LoVo (cell line): Measurements from ENCODE around the gene BMPR1B.
A peak's percentile ranks its signal among the peaks of the same experiment; 100 is the strongest.
"Not testable (repeated sequence)": the region's sequence is repeated elsewhere in the genome, so short reads cannot be mapped to it uniquely, and the experiment has no call there.

Source experiments
- DNase-seq: peaks from one replicate; pipeline ENCODE4 v3.0.0-alpha.2; 2016; ENCODE audit warnings: low spot score

Gene BMPR1B

DNA sequence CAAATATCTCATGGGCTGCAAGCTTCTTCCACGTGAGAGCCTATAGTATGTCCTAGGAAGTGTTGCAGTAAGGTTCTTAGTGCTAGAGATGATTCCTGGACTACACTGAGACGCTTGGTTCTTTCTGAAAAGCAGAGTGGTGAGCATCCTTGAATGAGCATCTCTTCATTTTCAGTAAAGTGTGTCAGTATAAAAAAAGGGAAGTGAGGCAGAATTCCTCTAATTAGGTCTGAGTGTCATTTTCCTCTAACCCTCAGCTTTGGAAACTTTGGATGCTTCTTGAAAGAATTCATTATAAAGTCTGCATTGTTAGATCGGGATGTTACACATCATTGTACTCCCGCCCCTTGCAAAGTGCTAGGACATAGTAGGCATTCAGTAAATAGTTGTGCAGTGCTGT is 5.2 kb downstream of the BMPR1B start:
- no peak for DNase-seq

DNA sequence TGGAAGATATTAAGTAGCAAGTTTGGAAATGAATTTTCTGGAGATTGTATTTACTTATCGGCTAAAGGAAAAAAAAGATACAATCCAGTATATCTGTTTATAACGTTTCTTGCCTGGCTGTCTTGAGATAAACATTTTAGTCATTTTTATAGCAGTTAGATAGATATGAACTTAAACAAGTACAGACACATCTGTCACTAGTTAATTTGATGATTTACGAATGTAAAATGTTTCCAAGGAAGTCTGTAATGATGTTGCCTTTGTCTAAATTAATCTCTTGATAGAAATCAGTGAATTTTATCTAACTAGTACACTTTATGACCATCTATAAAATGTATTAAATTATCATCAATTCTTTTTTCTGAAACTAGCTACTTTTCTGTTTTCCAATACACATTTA is 5.7 kb downstream of the BMPR1B start:
- no peak for DNase-seq

DNA sequence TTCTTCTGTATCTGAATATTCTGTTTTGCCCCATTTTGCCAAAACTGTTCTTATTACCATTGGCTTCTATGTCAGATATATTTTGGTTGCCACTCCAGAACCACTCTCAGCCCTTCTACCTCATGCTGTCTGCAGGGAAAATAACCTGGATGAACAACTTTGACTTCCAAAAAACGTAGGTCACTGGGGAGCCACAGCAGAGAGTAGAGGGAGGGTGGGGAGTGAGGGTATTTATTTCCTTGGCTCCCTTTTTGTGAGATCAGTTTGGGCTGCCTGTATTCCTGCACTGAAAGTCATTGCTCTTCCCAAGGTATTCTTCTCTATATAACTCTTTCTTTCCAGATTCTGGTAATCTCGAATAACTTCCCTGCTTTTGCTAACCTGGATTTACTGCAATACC is 6.3 kb downstream of the BMPR1B start:
- no peak for DNase-seq

DNA sequence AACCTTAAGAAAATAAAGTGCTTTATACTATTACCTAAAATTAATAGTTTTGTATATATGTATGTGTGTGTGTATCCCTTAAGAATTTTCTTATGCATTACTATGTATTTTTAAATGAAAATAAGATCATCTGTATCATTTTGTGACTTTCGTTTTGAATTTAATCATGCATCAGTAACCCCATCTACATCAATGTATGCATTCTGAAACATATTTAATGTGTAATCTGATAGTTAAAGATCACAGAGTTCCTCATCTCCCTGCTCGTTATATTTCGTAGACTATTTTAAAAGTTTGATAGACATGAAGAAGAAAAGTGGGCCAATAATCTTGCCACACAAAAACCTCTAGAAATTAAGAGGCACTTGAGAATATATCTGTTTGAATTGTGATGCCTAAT is 7.4 kb downstream of the BMPR1B start:
- no peak for DNase-seq

DNA sequence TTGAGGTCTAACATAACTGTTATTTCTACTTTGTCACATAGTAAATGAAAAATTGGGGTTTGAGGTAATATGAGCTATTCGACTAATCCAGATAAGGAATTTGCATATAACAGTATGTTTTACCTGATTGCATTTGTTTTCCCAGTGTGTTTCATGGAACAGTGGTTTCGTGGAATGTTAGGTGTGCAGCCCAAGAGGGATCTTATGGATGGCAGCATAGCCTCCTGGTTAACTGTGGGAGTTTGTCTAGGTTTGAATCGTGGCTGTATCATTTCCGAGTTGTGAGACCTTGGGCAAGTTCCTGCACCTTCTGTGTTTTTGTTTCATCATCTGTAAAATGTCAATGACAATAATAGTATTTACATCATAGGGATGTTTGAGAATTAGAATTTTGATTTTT is 7.9 kb downstream of the BMPR1B start:
- DNase-seq: no peak

DNA sequence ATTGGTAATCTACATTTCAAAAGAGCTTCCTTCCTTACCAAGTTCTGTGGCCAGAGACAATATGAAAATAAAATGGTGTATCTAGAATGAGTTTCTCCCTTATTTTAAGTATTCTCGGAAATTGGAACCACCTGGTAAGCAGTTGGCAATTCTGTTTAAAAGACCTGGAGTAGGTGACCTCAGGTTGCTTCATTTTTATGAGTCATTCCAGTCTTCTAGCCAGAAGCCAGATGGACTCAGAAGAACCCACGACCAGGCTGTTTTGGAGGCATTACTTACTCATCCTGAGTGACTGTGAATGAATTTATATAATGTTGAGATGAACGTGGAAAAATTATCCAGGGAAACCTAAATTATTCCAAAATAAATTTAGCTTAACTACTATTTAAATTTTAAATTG is 9.1 kb downstream of the BMPR1B start:
- peak; percentile 39 for DNase-seq

DNA sequence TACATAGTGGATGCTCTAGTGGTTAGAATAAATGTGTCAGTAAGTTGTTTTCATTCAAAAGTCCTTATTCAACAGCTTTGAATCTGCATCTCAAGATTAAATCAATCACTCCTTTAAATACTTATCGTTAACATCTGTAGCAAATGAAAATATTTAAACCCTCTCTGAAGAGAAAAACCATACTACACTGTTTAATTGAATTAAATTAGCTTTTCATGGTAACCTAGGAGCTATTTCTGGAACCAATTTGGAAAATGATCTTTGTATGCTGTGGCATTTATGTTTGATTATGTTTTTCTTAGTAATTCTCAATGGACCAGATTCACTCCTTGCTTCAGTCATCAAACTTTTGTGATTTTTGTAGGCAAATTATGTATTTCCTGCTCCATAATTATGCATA is 9.7 kb downstream of the BMPR1B start:
- no peak for DNase-seq

DNA sequence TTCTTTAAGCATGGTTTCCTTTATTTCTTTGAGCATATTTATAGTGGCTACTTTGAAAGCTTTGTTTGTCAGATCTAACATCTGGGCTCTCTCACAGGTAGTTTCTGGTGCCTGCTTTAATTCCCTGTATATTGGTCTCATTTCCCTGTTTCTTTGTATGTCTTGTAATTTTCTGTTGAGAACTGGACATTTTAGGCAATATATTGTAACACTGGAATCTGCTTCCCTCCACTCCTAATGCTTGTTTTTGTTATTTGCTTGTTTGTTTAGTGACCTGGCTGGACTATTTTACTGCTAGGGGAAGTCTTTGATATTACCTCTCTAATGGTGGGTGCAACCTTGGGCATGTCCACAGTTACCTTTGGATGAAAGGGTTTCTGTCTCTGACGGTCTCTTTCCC is 25.0 kb downstream of the BMPR1B start:
- DNase-seq: no peak

DNA sequence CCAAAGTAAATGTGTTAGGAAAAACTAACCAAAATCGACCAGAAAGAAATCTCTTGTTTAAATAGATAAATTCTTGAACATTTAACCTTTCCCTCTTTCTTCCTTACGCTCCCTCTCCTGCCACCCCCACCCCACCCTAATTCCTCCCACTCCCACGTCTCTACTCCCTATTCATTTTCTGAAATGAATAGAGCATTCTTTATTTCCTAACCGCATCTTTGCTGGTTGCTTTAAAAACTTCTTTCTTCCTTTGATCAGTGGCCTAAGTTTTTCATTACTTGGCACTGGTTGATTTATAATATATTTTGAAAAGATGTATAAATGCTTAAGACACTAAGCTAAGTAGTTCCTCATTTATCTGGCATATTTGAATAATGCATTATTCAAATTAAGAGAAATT is 33.9 kb downstream of the BMPR1B start:
- no peak for DNase-seq

DNA sequence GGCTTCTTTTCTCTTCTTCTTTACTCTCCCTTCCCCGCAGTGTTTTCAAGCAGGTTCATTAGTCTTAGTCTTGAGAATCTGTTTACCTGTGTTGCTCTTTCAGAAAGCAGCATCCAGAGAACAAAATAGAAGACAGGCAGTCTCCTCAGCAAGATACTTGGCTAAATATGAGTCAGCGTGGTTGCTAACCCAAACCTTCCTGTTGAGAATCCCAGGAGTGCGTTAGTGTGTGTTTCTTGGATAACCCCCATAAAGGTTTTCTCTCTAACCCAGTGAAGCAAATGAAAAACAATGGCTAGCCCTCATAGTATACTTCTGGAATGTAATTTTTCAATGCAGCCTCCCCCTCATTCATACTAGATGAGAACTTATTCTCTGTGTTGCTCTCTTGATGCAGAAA is 41.1 kb downstream of the BMPR1B start:
- DNase-seq: no peak

DNA sequence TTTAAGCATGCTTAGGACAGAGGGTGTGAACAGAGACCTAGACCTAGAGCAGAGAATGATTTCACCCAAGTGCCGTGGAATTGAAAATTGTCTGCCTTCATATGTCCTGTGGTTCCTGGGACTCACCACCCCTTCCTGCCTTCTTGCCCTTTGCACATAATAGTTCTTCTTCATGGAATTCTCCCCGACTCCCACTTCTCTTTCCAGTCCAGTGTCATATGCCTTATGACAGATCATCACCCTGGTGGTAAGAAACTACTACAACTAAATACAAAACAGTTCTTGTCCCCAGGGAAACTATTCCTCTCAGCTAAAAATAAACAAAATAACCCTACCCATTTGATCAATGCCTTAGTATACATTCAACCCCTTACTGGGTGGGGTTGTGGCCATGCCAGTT is 43.3 kb downstream of the BMPR1B start:
- no peak for DNase-seq

DNA sequence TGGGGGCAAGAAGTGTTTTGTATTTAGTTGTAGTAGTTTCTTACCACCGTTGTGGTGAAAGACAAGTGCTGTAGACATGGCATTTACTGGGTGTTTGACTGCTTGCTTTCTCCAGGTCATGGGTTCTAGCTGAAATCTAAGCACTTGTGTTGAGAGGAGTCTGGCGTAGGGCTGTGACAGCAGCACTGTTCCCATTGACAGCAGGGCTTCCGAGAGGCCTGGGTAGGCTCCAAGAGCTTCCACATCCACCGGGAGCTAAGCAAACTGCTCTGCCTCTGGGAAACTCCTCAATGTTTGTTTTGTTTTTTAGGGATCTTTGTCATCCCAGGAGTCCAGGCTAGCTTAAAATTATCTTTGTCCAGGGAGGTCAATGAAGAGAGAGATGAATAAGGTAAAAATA is 44.3 kb downstream of the BMPR1B start:
- DNase-seq: no peak

DNA sequence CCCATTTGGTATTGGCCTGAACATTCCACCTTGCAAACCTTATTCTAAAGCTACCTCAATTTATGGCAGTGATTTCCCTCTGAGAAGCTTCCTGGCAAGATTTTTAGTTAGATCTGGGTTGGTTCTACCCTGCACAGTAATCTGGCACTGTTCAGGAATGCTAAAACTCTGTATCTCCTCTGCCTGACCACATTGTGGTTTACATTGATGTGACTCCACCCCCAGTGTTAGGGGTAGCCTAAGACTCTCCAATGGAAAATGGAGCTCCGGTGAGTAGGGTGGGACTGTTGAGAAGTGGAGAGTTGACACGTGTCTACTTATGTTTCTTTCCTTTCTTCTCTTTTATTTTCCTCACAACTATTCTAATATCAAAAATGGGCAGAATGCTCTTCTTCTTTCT is 45.4 kb downstream of the BMPR1B start:
- DNase-seq: no peak

DNA sequence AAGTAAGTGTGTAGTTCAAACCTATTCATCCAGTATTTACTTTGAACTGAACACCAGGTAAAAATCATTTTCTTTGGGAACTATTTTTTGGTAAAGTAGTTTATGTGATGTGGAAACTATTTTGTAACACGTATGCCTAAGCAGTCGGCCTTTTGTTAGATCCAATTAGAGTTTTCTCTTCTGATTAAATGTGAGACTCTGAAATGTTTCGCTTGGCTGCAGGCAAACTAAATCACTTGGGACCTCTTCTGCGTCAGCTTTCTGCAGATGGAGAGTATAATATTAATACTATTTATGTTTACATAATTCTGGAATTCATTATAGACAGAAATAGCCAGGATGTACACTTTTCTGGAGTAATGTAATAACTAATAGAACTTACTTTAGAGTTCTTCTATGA is 46.9 kb downstream of the BMPR1B start:
- DNase-seq: no peak

DNA sequence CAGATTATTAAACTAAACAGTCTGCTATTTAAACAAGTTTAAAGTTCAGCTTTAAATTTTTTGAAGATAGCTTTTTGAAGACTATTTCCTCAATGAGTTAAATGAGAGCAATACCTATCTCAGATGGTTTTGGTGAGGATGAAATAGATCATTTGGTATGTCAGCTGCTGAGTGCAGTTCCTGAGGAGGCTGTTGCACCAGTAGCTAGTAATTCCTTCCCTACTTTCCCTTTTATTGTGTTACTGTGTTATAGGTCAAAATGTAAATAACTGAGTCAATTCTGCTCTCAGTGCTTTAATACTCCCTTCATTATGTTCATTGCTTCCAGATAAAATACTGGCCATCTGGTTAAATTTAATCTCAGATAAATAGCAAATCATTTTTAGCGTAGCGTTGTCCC is 48.6 kb downstream of the BMPR1B start:
- DNase-seq: no peak

DNA sequence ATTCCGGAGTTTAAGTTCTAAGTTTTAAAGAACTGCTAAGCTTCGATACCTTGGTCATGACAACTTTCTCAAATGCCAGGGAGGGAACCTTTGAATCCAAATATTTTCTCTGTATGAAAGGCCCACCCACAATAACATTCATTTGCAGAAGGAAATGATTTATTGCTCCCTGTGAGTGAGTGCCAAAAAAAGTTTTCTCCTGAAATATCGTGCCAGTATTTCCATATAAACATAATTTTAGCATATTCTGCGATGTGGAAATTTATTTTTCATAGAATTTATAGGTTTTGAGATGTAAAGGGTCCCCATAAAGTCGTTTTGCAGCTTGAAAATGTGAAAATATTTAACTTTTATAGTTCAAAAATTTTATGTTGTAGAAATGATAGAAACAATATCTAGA is 53.9 kb downstream of the BMPR1B start:
- no peak for DNase-seq

DNA sequence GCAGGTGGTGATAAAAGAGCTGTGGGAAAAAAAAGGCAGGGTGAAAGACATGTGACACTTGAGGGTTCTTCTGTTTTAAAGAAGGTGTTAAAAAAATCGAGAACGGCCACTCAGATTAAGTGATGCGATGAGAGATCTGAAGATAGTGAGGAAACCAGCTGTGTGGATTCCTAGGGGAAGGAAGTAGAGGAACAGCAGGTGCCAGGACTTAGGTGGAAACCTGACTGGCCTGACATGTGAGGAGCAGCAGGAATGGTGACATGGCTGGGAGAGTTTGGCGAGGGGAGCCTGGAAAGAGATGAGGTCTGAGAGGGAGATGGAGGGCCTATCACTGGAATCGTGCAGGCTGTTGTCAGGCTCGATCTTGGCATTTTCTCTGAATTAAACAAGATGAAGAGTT is 55.5 kb downstream of the BMPR1B start:
- DNase-seq: no peak

DNA sequence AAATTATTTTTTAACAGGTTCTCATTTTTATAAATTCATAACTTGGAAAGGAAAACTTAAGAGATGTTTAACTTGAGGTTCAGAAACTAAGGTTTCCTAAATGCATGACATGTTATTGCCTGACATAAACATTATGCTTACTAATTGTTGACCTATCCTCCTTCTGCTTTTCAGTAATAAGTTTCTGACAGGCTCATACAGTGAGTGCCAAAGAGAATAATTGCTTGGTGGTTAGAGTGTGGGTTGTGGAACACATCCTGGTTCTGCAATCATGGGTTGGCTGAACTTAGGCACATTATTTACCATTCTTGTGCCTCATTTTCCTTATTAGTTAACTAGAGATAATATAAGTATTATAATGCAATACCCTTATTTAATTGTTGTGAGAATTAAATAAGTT is 56.5 kb downstream of the BMPR1B start:
- no peak for DNase-seq

DNA sequence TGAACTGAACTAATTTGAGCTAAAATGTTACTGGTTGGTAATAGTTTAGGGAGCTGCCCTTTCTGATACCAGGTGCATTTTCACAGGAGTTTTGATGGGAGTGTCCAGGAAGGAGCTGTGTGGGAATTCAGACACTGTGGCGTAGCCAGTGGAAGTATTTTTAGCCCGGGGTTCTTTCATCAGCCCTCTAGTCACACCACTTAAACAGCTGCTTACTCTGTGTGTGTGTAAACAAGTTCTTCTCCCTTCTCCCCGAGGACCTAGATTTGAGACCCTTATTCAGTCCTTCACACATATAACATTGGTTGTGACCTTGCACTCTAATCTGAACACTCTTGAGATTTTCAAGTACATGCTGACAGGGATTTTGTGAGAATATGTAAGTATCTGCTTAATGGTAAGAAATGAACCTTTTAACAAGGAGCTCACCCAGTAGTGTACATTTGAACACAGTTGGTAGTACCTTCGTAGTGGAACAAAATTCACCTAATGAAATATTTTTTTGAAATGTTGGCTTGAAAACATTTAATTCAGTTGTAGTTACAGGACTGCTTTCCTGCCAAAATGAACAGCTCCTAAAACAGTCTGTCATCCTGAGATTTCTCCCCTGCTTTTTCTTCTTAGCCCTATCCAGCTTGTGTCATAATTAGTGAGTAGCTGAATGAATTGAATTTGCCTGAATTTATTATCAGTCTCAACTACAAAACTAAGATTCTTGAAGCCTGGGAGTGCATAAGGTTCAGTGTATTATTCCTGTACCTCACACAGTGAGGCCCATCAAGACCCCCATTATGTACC is 61.8 kb downstream of the BMPR1B start:
- no peak for DNase-seq

DNA sequence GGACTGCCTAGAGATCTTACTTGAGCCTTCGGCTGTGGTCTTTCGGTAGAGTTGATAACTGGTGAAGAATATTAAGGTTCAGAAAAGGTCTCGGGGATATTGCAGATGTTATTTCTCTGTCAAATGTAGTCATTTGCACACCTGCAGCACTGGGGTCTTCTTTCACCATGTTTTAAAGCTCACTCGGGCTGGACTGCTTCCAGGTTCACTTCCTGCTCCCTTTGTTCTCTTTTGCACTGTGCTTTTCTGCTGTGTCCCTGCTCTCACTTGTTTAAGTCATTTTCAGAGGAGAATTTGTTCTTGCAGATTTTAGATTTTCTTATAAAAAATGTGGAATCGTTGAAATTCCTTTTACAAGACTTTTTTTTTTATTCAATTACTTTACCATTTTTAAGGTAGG is 68.5 kb downstream of the BMPR1B start:
- DNase-seq: no peak

DNA sequence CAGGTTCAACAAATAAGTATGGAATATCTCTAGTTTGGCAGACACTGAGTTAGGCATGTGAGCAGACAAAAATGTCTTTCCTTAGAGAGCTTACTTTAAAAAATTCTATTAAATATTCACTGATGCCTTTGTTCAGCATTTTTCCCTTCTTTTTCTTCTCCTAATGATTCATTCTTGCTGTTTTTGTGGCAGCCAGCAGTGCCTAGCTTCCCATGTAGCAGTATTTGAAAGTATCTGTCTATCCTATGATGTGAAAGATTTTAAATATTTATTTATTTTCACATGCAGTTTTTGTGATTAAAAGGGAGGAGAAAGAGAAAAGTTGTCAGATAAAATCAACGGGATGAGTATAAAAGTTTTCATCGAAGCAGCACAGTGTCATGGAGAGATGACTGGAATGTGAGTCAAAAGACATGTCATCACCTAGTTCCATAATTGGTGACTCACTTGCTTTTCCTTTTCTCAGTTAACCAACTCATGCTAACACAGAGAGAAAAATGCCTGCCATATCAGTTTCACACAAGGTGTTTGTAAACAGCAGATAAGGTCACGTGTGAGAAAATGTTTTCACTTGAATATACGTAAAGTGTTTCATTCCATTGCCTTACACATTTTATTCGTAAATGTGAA is 69.8 kb downstream of the BMPR1B start:
- peak; percentile 66 for DNase-seq

DNA sequence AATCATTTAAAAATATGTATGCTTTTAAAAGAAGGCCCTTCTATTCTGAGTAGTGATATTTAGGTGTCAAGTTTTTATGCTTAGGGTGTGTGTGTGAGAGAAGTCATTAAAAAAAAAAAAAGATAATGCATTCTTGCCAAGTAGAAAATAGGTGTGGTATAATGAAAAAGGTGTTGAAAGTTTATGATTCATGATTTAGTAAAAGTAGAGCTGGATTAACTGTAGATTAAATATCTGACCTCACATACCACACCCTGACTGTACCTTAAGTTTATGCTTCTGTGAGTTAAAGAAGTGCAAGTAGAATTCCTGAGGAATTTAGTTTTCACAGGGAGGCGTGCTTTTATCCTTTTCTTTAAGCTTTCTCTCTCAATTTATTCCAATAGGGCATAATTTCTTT is 71.1 kb downstream of the BMPR1B start:
- DNase-seq: peak; percentile 18

DNA sequence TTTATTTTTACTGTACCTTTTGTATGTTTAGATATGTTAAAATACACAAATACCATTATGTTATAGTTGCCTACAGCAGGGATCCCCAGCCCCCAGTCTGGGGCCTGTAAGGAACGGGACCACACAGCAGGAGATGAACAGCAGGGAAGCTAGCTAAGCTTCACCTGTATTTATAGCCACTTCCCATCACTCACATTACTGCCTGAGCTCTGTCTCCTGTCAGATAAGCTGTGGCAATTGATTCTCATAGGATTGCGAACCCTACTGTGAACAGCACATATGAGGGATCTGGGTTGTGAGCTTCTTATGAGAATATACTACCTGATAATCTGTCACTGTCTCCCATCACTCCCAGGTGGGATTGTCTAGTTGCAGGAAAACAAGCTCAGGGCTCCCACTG is 73.9 kb downstream of the BMPR1B start:
- DNase-seq: no peak

DNA sequence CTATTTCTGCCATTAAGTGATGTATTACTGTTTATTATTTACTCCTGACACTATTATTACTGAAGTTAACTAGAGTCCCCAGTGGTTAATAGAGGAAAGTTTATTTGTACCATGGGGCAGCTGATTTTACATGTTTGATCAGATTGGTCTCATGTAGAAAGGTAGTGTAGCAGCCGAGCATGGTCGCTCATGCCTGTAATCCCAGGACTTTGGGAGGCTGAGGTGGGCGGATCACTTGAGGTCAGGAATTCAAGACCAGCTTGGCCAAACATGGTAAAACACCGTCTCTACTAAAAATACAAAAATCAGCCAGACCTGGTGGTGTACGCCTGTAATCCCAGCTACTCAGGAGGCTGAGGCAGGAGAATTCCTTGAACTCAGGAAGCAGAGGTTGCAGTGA is 74.6 kb downstream of the BMPR1B start:
- not testable (repeated sequence) for DNase-seq
